Stimulated activated CD4-positive, alpha-beta T cell treated with anti-CD3 and anti-CD28 coated beads, Interleukin-1b, Interleukin-23, amount 100 ng/mL, for 1 hour (primary cell): ENCODE measurements around the gene UXT.
"Not testable (repeated sequence)": the region's sequence is repeated elsewhere in the genome, so short reads cannot be mapped to it uniquely, and the experiment has no call there.

Experiments used
- DNase-seq, 2 donors: peaks; one replicate each; pipeline ENCODE4 v3.0.0-alpha.2; 2020; ENCODE audit warnings: low read depth in 2 of 2

Gene UXT

DNA sequence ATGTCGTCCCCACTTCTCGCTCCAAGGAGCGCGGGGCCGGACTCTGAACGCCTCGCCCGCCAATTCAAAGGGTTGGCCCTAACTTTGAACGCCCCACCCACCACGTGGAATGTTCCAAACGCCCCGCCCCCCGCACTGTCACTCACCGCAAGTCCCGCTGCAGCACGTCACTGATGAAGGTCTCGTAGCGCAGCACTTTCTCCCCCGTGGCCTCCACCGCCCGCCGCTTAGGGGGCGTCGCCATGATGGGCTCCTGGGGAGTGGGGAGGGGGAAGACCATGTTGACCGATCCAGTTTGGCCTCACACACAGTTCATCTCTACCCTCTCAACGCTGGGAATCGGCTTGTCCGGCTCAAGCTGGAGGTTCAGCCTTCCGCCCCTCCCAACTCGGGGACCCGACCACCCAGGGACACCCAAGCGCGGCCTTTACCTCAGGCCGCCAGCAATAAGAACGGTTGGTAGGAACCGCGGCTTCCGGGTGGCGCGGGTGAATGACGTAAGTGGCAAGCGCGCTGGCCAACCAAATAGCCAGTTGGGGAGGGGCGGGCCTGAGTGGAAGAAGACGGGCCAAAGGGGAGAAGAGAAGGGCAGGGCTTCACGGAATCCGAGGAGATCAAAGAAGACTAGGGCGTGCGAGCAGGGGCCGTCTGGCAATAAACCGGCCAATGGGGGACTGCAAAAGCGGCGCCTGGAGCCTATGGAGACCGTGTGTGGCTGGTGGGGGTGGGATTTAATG lies at the start of gene UXT:
Gene UXT (minus strand): TSS at position 497 of the 737 bp plus-strand sequence. CDS start 253 bp downstream, at position 244.
- DNase-seq = peak; percentile 74 to 81

GRCh38 chrX:47707031-47707780 lies 48.2 kb upstream of the UXT start:
- no peak for DNase-seq

DNA sequence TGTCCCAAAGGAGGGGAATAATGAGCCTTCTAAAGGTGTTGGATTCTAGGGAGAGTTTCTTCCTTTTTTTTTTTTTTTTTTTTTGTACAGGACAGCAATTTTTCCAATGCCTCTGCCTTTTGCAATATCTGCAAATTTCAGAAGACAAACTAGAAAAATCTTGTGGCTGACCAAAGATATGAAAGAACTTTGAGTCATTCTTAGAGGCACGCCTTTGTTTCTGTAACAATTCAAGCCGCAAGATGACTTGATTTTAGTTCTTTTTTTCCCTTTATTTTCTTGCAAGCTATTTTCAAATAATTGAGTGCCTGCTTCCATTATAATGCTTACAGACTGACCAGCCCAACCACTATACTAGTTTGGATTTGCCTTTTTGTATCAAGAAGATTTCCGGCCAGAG lies 47.6 kb upstream of the UXT start:
- DNase-seq = no peak

GRCh38 chrX:47704736-47705135 lies 45.8 kb upstream of the UXT start:
- no peak for DNase-seq

DNA sequence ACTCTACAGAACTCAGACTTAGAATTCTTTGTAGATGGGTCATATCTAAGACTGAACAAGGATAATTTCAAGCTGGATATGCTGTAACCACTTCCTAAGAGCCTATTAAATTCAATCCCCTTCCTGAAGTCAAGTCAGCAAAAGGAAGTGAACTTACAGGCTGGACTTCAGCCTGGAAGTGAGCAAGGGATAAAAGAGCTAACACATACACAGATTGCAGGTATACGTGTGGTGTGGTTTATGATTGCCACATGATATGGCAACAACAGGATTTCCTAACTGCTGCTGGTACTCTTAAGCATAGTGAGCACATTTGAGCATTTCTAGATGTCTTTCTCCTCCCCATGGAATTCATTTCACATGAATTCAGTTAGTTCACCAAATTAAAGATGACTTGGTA lies 38.2 kb upstream of the UXT start:
- no peak for DNase-seq

DNA sequence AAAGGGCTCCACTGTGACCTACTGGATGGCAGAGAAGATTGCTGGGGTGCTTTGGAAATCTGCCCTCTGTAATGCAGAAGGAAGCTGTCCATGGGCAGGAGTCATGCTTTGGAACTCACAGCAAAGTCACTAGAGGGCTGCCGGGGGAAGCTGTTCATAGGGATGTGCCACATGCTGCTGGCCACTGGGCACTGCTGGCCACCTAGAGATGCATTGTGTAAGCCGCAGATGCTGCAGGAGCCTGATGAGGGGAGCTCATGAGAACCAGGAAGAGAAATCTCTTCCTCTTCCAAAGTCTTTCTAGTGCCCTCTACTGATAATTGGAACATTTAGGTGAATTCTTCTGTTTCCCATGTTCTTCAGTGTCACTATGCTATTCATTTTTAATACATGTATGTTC lies 31.2 kb upstream of the UXT start:
- no peak for DNase-seq

DNA sequence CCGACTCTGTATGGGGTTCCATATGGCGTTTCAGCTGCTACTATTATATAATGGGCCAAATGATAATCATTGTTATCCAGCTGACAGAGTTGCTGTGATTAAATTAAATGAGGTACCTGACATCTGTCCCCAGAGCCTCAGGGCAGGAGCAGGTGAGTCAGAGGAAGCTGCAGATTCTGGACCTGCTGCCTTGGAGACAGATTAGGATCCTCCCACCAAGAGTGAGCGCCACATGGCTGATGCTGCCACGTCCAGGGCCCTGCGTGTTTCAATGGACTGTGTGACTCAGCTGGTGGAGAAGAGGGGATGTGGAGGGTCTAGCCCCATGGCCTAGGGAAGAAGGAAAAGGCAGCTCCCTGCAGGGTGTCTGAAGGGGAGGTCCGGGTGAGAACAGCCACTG lies 28.3 kb upstream of the UXT start:
- no peak for DNase-seq

DNA sequence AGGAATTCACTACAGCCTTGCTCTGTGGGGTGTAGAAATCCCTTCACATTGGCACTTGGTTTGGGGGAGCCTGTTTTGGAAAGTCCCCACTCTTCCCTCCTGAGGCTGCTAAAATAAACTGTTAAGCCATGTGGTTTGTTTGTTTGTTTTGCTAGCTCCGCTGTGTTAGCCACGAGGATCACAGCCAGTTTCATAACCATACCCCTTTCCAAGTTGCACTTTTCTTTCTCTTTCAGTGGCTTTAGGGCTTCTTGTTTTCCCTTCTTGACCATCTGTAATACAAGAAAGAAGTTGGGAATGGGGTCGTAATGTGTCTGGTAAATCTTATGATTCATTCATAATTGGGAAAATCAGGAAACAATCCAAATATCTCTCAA lies 24.8 kb upstream of the UXT start:
- no peak for DNase-seq

DNA sequence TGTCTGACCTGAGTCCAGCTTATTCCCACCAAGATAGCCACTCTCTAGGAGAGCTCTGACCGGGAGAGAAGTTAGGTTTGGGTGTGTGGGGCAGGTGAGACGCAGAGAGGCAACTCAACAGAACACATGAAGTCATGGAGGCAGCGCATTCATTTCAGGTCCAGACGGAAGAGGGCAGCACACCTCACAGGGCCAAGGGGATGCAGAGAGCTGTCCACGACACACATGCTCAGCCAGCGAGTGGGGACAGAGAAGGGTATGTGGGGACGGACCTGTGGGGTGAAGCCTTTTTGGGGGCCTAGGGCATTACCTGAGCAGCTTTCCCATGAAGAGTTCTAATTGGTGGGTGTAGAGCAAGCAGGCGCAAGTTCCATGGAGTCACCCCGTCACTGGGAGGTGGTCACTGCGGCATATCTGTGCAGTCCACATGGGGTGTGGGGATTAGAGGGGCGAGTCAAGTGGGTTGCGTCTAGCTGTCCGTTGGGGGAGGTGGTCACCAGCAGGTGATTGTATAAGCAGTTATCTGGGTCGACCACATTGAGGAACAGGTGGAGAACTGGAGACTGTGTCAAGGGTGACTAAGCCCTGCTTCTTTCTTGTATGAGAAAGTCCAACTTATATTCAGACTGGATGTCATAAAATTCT lies 24.3 kb upstream of the UXT start:
- no peak for DNase-seq

- not testable (repeated sequence) for DNase-seq
Observed at GRCh38 chrX:47675959-47676859, 17.2 kb upstream of the UXT start.

- DNase-seq = no peak
Observed at GRCh38 chrX:47674776-47675175, 15.8 kb upstream of the UXT start.

- not testable (repeated sequence) for DNase-seq
Observed at GRCh38 chrX:47665797-47666196, 6.8 kb upstream of the UXT start.

GRCh38 chrX:47664737-47665136 lies 5.8 kb upstream of the UXT start:
- DNase-seq = no peak

GRCh38 chrX:47662144-47662657 lies 3.2 kb upstream of the UXT start:
- DNase-seq = no peak

- no peak for DNase-seq
Observed at GRCh38 chrX:47661539-47661938, 2.6 kb upstream of the UXT start.

DNA sequence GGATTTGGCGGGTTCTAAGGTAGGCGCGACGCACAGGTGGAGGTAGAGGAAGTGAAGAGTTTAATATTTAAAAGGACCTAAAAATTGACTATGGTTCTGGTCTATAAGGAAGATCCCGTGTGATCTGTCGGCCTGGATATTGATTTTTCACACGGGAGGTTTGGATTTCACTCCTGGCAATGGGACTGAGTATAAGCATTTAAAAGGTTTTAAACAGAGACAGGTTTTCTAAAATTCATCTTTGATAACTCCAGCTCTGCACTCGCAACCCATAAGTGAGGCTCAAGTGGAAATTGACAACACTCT lies 394 bp upstream of the UXT start:
- no peak for DNase-seq

- no peak for DNase-seq
Observed at GRCh38 chrX:47658301-47658683, 688 bp downstream of the UXT start.

DNA sequence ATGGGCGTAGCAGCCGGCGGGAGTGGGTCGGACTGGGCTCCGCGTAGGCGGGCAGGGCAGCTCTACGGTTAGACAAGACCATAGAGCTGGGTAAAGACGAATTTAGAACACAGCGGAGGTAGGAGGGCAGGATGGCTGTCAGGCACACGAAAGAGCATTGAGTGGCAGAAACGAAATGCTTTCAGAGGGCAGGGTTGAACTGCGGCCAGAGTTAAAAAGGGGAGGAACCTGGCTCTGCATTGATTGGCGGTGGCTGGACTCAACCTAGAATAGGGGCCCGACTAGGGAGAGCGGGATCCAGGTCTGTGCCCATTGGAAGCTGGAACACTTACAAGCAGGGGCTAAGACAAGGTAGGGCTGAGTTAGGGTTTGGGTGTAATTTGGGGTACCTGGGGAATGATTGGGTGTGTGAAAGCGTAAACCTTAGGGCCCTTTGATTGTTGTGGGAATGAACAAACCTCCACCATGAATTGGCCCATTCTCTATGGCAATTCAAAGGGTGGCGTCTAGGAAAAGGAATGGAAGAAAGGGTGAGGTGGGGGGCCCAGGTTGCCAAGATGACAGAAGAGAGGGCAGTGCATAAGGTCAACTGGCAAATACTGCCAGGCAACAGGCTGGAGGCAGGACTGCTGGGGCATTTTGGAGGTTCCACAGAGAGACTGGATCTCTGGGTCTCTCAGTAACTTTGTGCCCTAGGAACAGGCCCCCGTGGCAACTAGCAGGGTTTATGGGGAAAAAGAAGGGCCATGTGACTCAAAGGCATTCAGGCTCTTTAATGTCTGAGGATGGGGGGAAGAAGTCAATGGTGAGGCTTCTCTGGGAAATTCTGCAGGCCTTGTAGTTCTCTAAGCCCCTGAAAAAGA lies 7.7 kb downstream of the UXT start:
- no peak for DNase-seq

GRCh38 chrX:47650164-47651042 lies 8.6 kb downstream of the UXT start, which contains the start of gene ELK1:
Gene ELK1, minus strand, starts transcription at chrX:47650563. Its CDS starts 9,122 bp downstream, at chrX:47641441.
- DNase-seq = peak; percentile 62 to 70

DNA sequence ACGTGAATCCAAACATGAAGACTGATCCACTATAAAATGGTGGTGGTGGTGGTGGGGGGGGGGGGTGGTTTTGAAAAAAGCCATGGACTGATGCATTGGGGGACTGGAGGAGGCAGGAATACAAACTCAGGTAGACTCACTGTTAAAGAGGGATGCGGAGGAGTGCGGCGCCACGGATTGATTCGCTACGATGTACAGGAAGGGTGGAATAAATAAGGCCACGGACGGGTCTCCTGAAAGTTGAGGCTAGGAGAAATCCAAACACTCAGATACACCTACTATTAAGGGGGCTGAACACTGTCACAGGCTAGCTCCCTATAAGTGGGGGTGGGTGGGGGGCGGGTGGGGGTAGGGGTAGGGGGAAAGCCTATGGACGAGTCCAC lies 9.2 kb downstream of the UXT start:
- no peak for DNase-seq
